ENCODE results near the gene SLC22A17.

Gene SLC22A17

DNA sequence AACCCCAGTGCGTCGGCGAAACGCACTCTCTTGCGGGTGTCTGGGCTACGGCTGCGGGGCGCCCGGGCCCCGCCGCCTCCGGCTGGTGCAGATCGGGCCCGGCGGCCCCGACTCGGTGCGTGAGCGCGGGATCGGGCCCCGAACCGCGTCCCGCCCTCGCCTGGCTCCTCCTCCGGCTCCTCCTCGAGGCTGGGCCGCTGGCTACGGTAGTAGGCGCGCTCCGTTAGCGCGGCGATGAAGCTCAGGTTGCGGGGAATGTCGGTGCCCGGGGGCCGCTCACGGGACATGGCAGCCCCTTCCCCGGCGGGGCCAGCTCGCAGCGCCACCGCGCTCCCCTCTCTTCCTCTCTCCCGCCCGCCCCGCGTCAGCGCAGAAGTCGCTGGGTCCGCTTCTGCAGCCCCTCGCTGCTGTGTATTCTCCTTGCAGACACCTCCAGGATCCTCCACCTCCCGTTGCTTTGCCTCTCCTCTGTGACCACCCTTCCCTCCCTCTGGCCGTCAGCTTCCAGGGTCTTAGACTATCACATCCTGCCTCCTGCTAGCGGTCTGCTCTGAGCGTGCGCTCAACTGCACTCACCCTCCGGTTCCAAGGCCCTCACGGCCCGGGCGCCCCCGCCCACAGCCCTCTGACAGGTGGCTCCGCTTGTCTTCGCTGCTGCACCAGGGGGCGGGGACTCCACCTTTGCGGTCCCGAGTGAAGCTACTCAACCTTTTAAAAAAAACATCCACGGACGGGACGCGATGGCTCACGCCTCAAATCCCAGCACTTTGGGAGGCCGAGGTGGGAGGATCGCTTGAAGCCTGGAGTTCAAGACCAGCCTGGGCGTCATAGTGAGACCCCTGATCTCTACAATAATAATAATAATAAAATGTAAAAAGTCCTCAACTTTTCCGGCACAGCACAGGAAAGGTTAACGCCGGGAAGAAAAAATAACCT is 50.1 kb downstream of the SLC22A17 start, which contains the start of gene PPP1R3E:
Gene PPP1R3E, minus strand, starts transcription at position 570 of the 936 bp plus-strand sequence. Its CDS starts 283 bp downstream, at position 287.
- no peak for FAIRE-seq

DNA sequence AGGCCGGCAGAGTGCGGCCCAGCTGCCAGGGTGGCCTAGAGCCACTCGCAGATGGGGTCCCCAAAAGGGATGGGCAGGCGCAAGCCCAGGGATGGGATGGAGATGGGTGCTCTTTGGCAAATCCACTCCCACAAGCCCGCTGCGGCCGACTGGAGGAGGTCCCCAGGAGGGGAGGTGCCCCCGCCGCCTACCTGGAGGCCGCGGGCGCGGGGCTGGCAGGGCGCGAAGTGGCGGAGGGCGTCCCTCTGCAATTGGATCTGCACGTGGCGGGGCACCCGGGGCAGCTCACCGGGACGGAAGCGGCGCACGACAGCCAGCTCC is 50.8 kb downstream of the SLC22A17 start:
- FAIRE-seq = no peak

DNA sequence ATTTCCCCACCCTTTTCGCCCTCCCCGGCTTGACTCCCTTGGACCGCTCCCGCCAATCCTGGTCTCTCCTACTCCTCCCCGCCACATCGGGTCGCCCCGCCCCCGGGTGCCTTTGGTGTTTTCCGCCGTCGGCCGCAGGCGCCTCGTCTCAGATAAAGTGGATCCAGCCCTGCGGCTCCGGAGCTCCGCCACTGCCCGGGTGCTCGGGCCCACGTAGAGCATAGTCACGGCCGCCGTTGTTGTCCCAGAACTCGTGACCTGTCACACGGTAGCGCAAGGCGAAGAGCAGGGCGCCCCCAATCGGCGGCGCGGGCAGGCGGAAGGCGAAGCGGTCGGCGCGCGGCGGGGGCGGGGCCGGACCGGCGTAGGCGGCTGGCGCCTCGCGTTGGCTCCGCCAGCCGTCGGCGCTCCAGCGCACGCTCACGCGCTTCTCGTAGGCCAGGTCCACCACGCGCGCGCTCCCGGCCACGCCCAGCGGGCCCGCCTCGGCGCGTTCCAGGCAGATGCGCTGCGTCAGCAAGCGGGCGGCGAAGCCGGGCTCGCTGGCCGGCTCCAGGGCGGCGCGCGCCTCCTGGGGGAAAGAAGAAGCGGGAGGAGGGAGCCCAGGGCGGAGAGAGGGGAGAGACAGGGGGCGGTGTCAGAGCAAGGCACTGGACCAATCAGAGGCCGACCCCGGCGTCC is 51.3 kb downstream of the SLC22A17 start:
- no peak for FAIRE-seq

DNA sequence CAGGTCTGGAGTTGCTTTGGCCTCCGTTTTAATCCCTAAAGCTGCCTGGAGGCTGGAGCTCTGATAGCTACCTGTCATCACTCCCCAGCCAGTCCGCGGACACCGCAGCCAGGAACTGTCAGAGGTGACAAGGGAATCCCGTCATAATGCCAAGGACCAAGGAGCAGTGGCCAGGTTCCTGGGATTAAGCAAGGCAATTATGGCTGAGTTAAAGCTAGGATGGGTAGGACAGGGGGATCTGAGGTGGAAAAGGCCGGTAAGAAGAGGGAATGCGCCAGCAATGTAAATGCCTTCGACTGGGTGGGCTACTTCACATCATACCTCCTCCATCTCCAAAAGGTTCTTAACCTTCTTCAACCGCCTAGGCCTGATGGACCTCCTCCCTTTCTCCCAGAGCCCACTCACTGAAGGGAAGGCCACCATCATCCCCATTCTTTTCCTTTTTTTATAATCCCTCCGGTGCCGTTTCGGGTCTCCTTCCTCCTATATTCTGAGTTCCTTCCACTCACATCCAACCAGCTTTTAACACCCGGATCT is 51.9 kb downstream of the SLC22A17 start:
- no peak for FAIRE-seq

DNA sequence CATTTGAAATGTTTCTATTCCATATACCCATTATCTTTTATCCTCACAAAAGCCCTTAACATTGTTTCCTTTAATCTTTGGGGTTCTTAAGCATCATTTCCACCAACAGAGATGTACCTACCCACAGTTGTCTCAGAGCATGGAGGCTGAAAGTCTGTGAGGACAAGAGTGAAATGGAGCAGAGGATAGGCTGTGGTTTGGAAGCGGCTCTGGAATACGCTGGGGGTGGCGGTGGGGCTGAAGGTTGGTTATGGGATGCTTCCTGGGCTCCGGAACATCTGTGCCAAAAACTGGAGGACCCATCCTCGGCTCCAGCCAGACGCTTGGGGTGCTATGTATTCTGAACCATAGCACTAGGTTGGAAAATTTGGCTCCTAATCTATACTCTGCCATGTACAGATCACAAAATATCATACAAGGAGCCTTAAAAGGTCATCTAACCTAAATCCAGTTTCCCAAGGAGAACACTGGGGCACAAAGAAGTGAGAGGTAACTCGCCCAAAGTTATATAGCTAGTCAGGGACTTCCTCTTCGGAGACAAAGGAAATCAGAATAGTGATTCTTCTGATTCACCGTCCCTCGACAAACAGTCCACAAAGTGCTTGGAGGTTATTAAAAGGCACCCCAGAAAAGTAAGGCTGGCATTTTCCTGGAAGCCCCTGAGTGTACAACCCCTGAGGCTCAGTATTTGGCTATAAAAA is 52.6 kb downstream of the SLC22A17 start:
- no peak for FAIRE-seq

DNA sequence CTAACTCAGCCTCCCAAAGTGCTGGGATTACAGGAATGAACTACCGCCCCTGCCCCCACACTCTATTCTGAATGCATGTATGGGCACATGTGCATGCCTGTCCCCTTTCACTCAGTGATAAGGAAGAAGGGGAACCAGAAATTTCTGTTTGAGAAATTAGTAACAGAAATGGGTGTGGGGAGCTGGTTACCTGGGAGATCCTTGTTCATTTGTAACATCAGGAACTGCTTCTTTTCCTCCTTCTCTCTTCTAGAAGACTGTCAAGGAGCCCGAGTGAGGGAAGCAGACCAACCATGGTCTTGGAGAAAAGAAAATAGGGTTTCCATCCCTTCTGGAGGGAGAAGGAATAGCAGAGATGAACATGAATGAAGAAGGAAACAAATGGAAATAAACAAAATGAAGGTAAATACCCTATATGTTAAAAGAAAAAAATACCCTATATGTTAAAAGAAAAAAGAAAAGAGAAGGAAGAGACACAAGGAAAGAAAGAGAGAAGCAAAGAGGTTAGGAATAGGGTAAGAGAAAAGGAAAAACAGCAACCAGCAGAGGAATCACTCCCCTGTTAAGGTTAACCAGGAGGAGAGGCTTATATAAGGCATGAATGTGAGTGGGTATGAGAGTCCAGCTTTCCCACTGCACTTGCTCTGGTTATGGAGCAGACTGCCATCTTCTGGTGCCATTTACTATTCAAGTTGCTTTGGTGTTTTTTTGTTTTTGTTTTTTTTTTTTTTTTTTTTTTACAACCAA is 53.3 kb downstream of the SLC22A17 start:
- FAIRE-seq = no peak

DNA sequence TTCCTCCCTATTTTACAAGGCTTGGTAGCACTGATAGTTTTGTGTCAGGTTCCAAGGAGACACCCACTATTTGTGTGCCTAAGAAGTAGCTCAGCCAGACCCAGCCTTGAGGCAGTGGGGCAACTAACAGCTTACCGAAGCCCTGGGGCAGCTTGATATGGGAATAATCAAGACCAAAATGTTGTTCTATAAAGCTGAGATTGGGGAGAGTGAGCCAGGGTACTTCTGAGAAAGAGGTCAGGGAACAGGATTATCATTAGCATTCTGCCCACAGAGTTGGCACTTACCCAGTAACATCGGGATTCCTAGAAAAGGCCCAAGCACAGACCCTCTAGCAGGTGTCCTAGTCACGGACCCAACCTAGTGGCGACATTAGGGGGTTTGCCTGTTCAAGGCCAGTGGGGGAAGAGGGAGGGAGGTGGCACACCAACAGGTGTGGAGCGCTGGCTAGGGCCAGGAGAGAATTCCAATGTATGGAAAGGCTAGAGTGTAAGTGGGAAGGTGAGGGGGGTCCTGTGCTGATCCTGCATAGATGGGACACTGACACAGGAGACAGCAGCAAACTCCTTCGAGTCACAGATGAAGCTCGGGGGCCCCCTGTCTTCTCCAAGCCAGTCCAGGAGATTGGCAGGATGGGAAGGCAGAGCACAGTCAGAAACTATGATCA is 54.9 kb downstream of the SLC22A17 start:
- no peak for FAIRE-seq

DNA sequence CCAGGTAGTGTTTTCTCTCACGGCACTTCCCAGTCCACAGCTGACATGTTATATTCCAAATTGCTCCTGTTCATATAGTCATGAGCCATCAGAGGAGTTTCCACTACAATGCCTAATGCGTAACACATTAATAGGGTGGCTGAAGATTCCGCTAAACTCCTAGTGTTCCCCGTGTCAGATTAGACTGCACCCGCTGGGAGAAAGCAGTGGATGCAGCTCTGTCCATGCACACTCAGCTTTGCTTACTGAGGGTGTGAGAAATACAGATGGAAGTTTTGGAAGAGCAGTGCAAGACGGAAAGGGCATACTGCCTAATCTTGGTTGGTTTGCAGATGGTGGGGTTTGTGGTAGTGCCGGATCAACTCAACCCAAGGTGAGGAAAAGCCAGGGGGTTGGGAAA is 55.6 kb downstream of the SLC22A17 start:
- FAIRE-seq = no peak
